Measurements from ENCODE around the gene TMEM255B. TPM values are rescaled to one million over a fixed set of nuclear protein-coding genes. Genes with fewer than 3 reads are reported as not detected.

TMEM255B gene
- total and polyA plus RNA-seq, 7 experiments from 2014 or later = 0.08 to 3.3 (median 1.3) TPM; not detected in 1

DNA sequence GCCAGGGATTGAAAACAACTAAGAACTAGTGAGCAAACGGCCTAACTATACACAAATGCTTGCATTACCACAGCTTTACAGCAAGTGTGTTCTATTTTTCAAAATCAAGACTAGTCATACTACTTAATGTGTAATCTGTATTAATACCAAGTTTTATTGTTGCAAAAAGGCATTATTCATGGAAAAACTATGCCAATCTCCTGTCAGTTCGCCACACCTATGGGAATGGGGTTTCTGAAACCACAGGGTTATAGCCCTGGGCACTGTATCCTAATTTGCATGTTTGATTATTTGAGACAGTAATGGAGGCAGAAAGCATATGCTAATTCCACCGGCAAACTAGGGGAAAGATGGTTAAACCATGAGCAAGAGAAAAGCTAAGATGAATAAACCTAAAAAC, 90.5 kb downstream of the TMEM255B start:
- no peaks in the 10 kb centered on the region for H3K9me3 ChIP-seq (ENCODE audit: control insufficient read depth in 2 of 3, low read length in 3 of 3)
- H3K27me3 ChIP-seq (ENCODE audit: control insufficient read depth in 2 of 2, insufficient read depth in 2 of 2, low read length in 2 of 2) = no peaks in the 10 kb centered on the region
- no peak overlapping the region for H3K4me3 Mint-ChIP-seq
- CTCF ChIA-PET = no interaction called here
- H3K4me1 ChIP-seq (ENCODE audit: control insufficient read depth in 2 of 2, insufficient read depth in 2 of 2, low read length in 2 of 2) = peaks cover 32 to 35% of the 10 kb centered on the region in 2 donors
- intact Hi-C loops (cut with micrococcal nuclease) = no loop called here
- no peak overlapping the region for H3K27ac ChIP-seq (ENCODE audit: low read depth, low read length)
- H3K27me3 Mint-ChIP-seq = peaks cover 0 to 13% (median 4%) of the 10 kb centered on the region in 5 donors
- POLR2A ChIA-PET = interaction anchor here (0.7 kb wide), 1 partner anchor 13 kb away, joined by 4 read pairs; no protein-coding TSS in a partner anchor
- H3K36me3 ChIP-seq (ENCODE audit: control insufficient read depth in 2 of 3, insufficient read depth in 3 of 3, low read length in 3 of 3) = no peaks in the 10 kb centered on the region
- H3K36me3 Mint-ChIP-seq = no peaks in the 10 kb centered on the region
- H3K9me3 Mint-ChIP-seq = peaks cover 0 to 3% (median 0%) of the 10 kb centered on the region in 11 donors
- no peak overlapping the region for H3K4me3 ChIP-seq (ENCODE audit: low read length)
- no peak for ATAC-seq
- H3K27ac Mint-ChIP-seq = no peak overlapping the region
- DNase-seq = no peak
- H3K4me1 Mint-ChIP-seq = peaks cover 12 to 41% (median 27%) of the 10 kb centered on the region in 7 donors

DNA sequence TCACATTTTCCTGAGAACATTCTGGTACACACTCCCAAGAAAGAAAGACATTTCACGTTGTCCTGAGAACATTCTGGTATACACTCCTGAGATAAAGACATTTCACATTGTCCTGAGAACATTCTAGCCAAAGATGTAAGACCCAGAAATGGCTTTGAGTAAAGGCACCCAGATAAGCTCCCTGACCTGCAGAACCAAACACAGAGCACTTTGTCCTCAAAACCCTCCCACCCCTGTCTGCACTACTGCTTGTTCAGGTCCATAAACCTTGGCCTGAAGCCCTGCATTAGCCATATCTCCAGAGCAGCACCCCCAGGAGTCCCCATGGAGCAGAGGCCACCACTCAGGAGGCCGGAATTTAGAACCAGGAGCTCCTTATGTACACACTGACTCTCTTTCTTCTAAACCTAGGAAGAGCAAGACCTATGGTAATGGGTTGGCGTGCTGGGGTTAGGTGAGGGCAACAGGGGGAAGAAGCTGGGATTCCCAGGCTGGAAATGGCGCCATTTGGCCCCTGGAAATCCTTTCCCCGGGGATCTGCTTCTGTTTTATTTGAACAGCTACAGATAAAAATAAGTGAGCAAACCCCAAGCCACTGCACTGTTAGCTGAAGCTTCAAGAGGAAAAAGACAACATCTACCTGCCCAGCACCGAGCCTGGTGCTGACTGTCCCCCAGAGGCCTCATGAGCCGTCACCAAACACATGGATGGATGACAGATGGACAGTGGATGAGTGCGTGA, 91.1 kb downstream of the TMEM255B start:
- Histone ChIP-seq H3K4me1 (ENCODE audit: control insufficient read depth in 2 of 2, insufficient read depth in 2 of 2, low read length in 2 of 2) (peaks cover 29 to 32% of the 10 kb centered on the region in 2 donors), H3K9me3 (ENCODE audit: control insufficient read depth in 2 of 3, low read length in 3 of 3) (no peaks in the 10 kb centered on the region), H3K27ac (ENCODE audit: low read depth, low read length) (no peak overlapping the region), H3K36me3 (ENCODE audit: control insufficient read depth in 2 of 3, insufficient read depth in 3 of 3, low read length in 3 of 3) (no peaks in the 10 kb centered on the region), H3K27me3 (ENCODE audit: control insufficient read depth in 2 of 2, insufficient read depth in 2 of 2, low read length in 2 of 2) (no peaks in the 10 kb centered on the region), H3K4me3 (ENCODE audit: low read length) (no peak overlapping the region)
- Mint-ChIP-seq H3K36me3 (no peaks in the 10 kb centered on the region), H3K4me3 (no peak overlapping the region), H3K27ac (no peak overlapping the region), H3K27me3 (peaks cover 0 to 16% (median 7%) of the 10 kb centered on the region in 5 donors), H3K4me1 (peaks cover 15 to 41% (median 27%) of the 10 kb centered on the region in 7 donors), H3K9me3 (peaks cover 0 to 3% (median 0%) of the 10 kb centered on the region in 11 donors)
- CTCF ChIA-PET = no interaction called here
- DNase-seq = no peak
- ATAC-seq = no peak
- POLR2A ChIA-PET = no interaction called here
- intact Hi-C loops (cut with micrococcal nuclease) = no loop called here

DNA sequence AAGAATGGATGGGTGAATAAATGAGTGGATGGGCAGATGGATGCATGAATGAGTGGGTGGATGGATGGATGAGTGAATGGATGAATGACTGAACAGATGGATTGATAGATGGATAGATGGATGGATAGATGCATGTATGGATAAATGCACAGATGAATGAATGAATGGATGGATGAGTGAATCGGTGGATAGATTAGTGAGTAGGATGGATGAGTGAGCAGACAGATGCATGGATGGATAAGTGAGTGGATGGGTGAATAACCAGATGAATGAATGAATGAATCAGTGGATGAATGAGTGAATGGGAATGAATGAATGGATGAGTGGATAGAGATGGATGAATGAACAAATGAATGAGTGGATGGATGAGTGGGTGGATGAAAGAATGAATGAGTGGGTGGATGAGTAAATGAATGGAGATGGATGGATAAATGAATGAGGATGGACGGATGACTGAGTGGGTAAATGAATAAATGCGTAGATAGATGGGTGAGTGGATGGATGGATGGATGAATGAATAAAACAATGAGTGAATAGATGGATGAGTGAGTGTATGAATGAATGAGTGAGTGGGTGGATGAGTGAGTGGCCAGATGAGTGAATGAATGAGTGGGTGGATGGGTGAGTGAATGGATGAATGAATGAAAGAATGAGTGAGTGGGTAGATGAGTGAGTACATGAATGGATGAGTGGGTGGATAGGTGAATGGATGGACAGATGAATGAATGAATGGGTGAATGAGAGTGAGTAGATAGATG, 91.9 kb downstream of the TMEM255B start:
- POLR2A ChIA-PET = no interaction called here
- H3K27ac Mint-ChIP-seq = no peak overlapping the region
- DNase-seq = no peak
- no peaks in the 10 kb centered on the region for H3K9me3 ChIP-seq (ENCODE audit: control insufficient read depth in 2 of 3, low read length in 3 of 3)
- no peaks in the 10 kb centered on the region for H3K27me3 ChIP-seq (ENCODE audit: control insufficient read depth in 2 of 2, insufficient read depth in 2 of 2, low read length in 2 of 2)
- no peak overlapping the region for H3K4me3 Mint-ChIP-seq
- H3K36me3 Mint-ChIP-seq = no peaks in the 10 kb centered on the region
- H3K9me3 Mint-ChIP-seq = peaks cover 0 to 3% (median 0%) of the 10 kb centered on the region in 11 donors
- no peak overlapping the region for H3K4me3 ChIP-seq (ENCODE audit: low read length)
- H3K27me3 Mint-ChIP-seq = peaks cover 0 to 16% (median 7%) of the 10 kb centered on the region in 5 donors
- no peaks in the 10 kb centered on the region for H3K36me3 ChIP-seq (ENCODE audit: control insufficient read depth in 2 of 3, insufficient read depth in 3 of 3, low read length in 3 of 3)
- no peak overlapping the region for H3K27ac ChIP-seq (ENCODE audit: low read depth, low read length)
- H3K4me1 Mint-ChIP-seq = peaks cover 11 to 35% (median 20%) of the 10 kb centered on the region in 7 donors
- peaks cover 21 to 26% of the 10 kb centered on the region in 2 donors for H3K4me1 ChIP-seq (ENCODE audit: control insufficient read depth in 2 of 2, insufficient read depth in 2 of 2, low read length in 2 of 2)
- intact Hi-C loops (cut with micrococcal nuclease) = no loop called here
- ATAC-seq = no peak
- CTCF ChIA-PET = no interaction called here

DNA sequence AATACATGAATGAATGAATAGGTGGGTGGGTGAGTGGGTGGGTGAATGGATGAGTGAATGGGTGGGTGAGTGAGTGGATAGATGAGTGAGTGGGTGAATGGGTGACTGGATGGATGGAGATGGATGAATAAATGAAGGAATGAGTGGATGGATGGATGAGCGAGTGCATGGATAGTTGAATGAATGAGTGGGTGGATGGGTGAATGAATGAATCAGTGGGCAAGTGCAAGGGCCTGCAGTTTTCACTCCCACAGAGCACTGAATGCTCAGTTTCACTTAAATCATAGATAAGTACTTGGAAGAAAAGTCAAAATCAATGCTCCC, 92.4 kb downstream of the TMEM255B start:
- H3K9me3 Mint-ChIP-seq = peaks cover 0 to 3% (median 0%) of the 10 kb centered on the region in 11 donors
- H3K36me3 ChIP-seq (ENCODE audit: control insufficient read depth in 2 of 3, insufficient read depth in 3 of 3, low read length in 3 of 3) = no peaks in the 10 kb centered on the region
- H3K27ac Mint-ChIP-seq = no peak overlapping the region
- CTCF ChIA-PET = no interaction called here
- H3K4me3 ChIP-seq (ENCODE audit: low read length) = no peak overlapping the region
- H3K4me3 Mint-ChIP-seq = no peak overlapping the region
- POLR2A ChIA-PET = no interaction called here
- no peak for DNase-seq
- no peaks in the 10 kb centered on the region for H3K9me3 ChIP-seq (ENCODE audit: control insufficient read depth in 2 of 3, low read length in 3 of 3)
- peaks cover 4 to 20% (median 9%) of the 10 kb centered on the region in 5 donors for H3K27me3 Mint-ChIP-seq
- ATAC-seq = no peak
- H3K36me3 Mint-ChIP-seq = no peaks in the 10 kb centered on the region
- H3K27ac ChIP-seq (ENCODE audit: low read depth, low read length) = no peak overlapping the region
- intact Hi-C loops (cut with micrococcal nuclease) = no loop called here
- H3K4me1 ChIP-seq (ENCODE audit: control insufficient read depth in 2 of 2, insufficient read depth in 2 of 2, low read length in 2 of 2) = peaks cover 16 to 21% of the 10 kb centered on the region in 2 donors
- H3K27me3 ChIP-seq (ENCODE audit: control insufficient read depth in 2 of 2, insufficient read depth in 2 of 2, low read length in 2 of 2) = no peaks in the 10 kb centered on the region
- H3K4me1 Mint-ChIP-seq = peaks cover 8 to 30% (median 15%) of the 10 kb centered on the region in 7 donors

DNA sequence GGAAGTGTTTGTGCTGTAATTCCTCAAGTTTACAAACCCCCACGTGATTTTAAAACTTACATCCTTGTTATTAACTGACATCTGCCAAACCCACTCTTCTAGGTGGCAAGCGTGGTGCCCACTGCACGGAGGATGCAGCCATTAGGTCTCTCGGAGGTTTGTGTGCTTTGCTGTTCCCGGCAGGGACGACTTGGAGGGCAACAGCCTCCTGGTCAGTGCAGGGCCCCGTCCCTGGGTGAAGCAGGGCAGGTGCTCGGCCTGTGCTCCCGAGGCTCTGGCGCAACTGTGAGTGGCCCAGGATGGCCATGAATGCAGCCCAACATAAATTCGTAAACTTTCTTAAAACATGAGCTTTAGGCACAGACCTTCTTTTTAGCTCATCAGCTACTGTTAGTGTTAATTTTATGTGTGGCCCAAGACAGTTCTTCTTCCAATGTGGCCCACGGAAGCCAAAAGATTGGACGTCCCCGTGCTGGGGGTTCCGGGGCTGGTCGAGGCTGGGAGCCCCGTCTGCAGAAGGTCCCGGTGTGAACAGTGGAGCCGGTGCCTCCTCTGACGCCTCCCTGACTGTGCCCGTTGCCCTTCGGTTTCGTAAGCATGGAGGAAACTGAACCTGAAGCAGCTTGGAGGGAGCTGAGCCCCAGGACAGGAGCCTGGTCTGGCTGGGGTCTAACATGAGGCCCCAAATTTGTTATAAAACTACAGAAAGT, 93.0 kb downstream of the TMEM255B start:
- ChIA-PET CTCF (no interaction called here), POLR2A (no interaction called here)
- Histone ChIP-seq H3K9me3 (ENCODE audit: control insufficient read depth in 2 of 3, low read length in 3 of 3) (no peaks in the 10 kb centered on the region), H3K4me3 (ENCODE audit: low read length) (no peak overlapping the region), H3K4me1 (ENCODE audit: control insufficient read depth in 2 of 2, insufficient read depth in 2 of 2, low read length in 2 of 2) (peaks cover 10 to 16% of the 10 kb centered on the region in 2 donors), H3K27ac (ENCODE audit: low read depth, low read length) (no peak overlapping the region), H3K27me3 (ENCODE audit: control insufficient read depth in 2 of 2, insufficient read depth in 2 of 2, low read length in 2 of 2) (no peaks in the 10 kb centered on the region), H3K36me3 (ENCODE audit: control insufficient read depth in 2 of 3, insufficient read depth in 3 of 3, low read length in 3 of 3) (no peaks in the 10 kb centered on the region)
- intact Hi-C loops (cut with micrococcal nuclease) = no loop called here
- Mint-ChIP-seq H3K4me3 (no peak overlapping the region), H3K9me3 (peaks cover 0 to 3% (median 0%) of the 10 kb centered on the region in 11 donors), H3K4me1 (peaks cover 8 to 24% (median 15%) of the 10 kb centered on the region in 7 donors), H3K36me3 (no peaks in the 10 kb centered on the region), H3K27ac (no peak overlapping the region), H3K27me3 (peaks cover 4 to 20% (median 11%) of the 10 kb centered on the region in 5 donors)
- DNase-seq = peak in 1 of 9 donors; percentile 17
- no peak for ATAC-seq

DNA sequence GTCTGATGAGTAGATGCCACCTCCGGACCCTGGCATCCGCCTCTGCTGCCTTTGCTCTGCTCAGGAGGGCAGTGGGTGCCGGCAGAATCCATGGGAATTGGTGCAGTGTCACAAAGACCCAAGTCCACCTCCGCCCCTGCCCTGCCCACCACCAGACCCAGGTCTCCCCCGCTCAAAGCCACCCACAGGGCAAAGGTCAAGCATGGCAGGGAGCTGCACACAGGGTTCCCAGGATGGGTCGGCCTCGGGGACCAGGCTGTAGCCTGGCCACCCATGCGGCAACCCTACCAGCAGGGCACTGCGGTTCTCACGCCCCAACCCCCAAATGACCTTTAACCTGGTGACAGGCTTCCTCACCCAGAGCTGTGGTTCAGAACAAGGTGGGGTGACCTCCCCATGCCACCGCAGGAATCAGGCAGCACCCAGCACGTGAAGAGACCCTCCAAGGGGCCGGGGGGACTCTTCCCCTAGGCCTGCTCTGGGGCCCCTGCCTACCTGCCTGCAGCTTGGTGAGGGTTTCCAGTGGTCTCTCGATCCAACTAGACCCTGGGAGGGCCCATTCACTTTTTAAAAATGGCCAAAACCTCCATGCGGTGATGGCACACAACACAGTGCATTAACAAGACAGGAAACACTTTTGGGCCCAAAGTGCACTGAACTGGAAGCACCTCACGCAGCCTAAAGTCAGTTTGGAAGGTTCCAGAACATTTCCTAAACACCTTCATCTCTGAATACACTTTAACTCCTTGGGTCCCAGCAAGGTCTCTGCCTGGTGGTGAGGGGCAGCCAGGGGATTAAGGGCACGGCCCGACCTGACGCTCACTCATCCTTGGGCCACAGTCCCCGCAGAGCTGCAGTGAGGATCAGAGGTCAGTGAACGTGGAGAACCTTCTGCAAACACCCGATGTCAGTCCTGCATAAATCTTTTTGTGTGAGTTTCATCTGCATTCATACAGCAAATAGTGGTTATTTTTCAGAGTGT, 93.8 kb downstream of the TMEM255B start:
- H3K9me3 ChIP-seq (ENCODE audit: control insufficient read depth in 2 of 3, low read length in 3 of 3) = no peaks in the 10 kb centered on the region
- CTCF ChIA-PET = no interaction called here
- peaks cover 5 to 13% of the 10 kb centered on the region in 2 donors for H3K4me1 ChIP-seq (ENCODE audit: control insufficient read depth in 2 of 2, insufficient read depth in 2 of 2, low read length in 2 of 2)
- H3K4me3 ChIP-seq (ENCODE audit: low read length) = no peak overlapping the region
- Mint-ChIP-seq H3K4me3 (no peak overlapping the region), H3K36me3 (no peaks in the 10 kb centered on the region), H3K27me3 (peaks cover 4 to 20% (median 11%) of the 10 kb centered on the region in 5 donors), H3K4me1 (peaks cover 7 to 18% (median 15%) of the 10 kb centered on the region in 7 donors), H3K27ac (no peak overlapping the region), H3K9me3 (peaks cover 0 to 1% (median 0%) of the 10 kb centered on the region in 11 donors)
- intact Hi-C loops (cut with micrococcal nuclease) = no loop called here
- peak in 1 of 9 donors; percentile 19 for DNase-seq
- no peak overlapping the region for H3K27ac ChIP-seq (ENCODE audit: low read depth, low read length)
- POLR2A ChIA-PET = no interaction called here
- no peaks in the 10 kb centered on the region for H3K27me3 ChIP-seq (ENCODE audit: control insufficient read depth in 2 of 2, insufficient read depth in 2 of 2, low read length in 2 of 2)
- no peak for ATAC-seq
- H3K36me3 ChIP-seq (ENCODE audit: control insufficient read depth in 2 of 3, insufficient read depth in 3 of 3, low read length in 3 of 3) = no peaks in the 10 kb centered on the region
